IMR-90 (cell line): Measurements from ENCODE around the gene RNF144B. TPM values are rescaled to one million over a fixed set of nuclear protein-coding genes. Genes with fewer than 3 reads are reported as not detected.

Experiments
- ATAC-seq: fragments of 200-7000 bp; cut with Tn5 transposase; 2 replicates; pipeline ENCODE4 v1.9.1; 2020; ENCODE audit warnings: low read depth, mild to moderate bottlenecking, moderate library complexity
- BruUV-seq: library from RNA; stranded (reverse); fragments of 400-500 nt; replicated peaks from 2 replicates; lab custom pipeline; 2021; lab: Mats Ljungman, UMichigan
- CTCF ChIA-PET: fragments of 300-600 bp; formaldehyde crosslinking; extraction: SDS; loops from one replicate; lab custom pipeline; 2021; ENCODE audit warnings: antibody characterized with exemption; lab: Yijun Ruan, JAX
- POLR2A ChIA-PET: fragments of 300-600 bp; sonication (Branson Sonifier 250); formaldehyde crosslinking; loops from one replicate; lab custom pipeline; 2022; ENCODE audit warnings: antibody characterized with exemption; ENCODE audit not compliant: unreplicated experiment; lab: Charles Lee
- DNase-seq: peaks from one replicate; pipeline ENCODE4 v3.0.0; 2013
- H2AFZ ChIP-seq: replicated peaks from 2 replicates; pipeline ENCODE3; 2013; ENCODE audit warnings: low read length, mild to moderate bottlenecking; ENCODE audit not compliant: poor library complexity
- H2AK5ac ChIP-seq: 2 replicates; pipeline ENCODE4 v1.6.1; 2013; ENCODE audit warnings: low read depth, low read length, inconsistent platforms
- H2AK9ac ChIP-seq: replicated peaks from 2 replicates; pipeline ENCODE3; 2013; ENCODE audit warnings: mild to moderate bottlenecking, low read depth, low read length, moderate library complexity; ENCODE audit not compliant: poor library complexity
- H2BK120ac ChIP-seq: 2 replicates; pipeline ENCODE4 v1.6.1; 2013; ENCODE audit warnings: low read depth, low read length, inconsistent platforms
- H2BK15ac ChIP-seq: 3 replicates; pipeline ENCODE4 v1.6.1; 2013; ENCODE audit warnings: low read depth, low read length, inconsistent platforms
- H2BK20ac ChIP-seq: 2 replicates; pipeline ENCODE4 v1.6.1; 2013; ENCODE audit warnings: low read depth, mild to moderate bottlenecking, inconsistent platforms, low read length, moderate library complexity
- H2BK5ac ChIP-seq: 2 replicates; pipeline ENCODE4 v1.6.1; 2013; ENCODE audit warnings: mild to moderate bottlenecking, low read depth, low read length, inconsistent platforms; ENCODE audit not compliant: poor library complexity, severe bottlenecking
- H3K14ac ChIP-seq: replicated peaks from 2 replicates; pipeline ENCODE4 v1.6.1; 2013; ENCODE audit warnings: low read depth, low read length, inconsistent platforms
- H3K18ac ChIP-seq: 2 replicates; pipeline ENCODE4 v1.6.1; 2013; ENCODE audit warnings: low read depth, low read length, control low read depth
- H3K23ac ChIP-seq: 2 replicates; pipeline ENCODE4 v1.6.1; 2013; ENCODE audit warnings: low read depth, low read length, inconsistent platforms
- H3K27ac ChIP-seq: 2 replicates; pipeline ENCODE4 v1.5.1; 2013; ENCODE audit warnings: mild to moderate bottlenecking, control low read depth, low read length; ENCODE audit not compliant: insufficient read depth
- H3K27me3 ChIP-seq: 2 replicates; pipeline ENCODE4 v1.6.1; 2013; ENCODE audit warnings: low read length; ENCODE audit not compliant: control insufficient read depth, insufficient read depth
- H3K36me3 ChIP-seq: 2 replicates; pipeline ENCODE4 v1.6.1; 2013; ENCODE audit warnings: low read length, mixed read lengths; ENCODE audit not compliant: control insufficient read depth, insufficient read depth
- H3K4ac ChIP-seq: 2 replicates; pipeline ENCODE4 v1.6.1; 2013; ENCODE audit warnings: low read depth, low read length, inconsistent platforms
- H3K4me1 ChIP-seq: 2 replicates; pipeline ENCODE4 v1.6.1; 2013; ENCODE audit warnings: low read length, mixed read lengths; ENCODE audit not compliant: control insufficient read depth, insufficient read depth
- H3K4me2 ChIP-seq: 2 replicates; pipeline ENCODE4 v1.6.1; 2013; ENCODE audit warnings: low read depth, mild to moderate bottlenecking, control low read depth, low read length, moderate library complexity
- H3K4me3 ChIP-seq: 2 replicates; pipeline ENCODE4 v1.5.1; 2013; ENCODE audit warnings: low read depth, mild to moderate bottlenecking, control low read depth, low read length, moderate library complexity; ENCODE audit not compliant: insufficient read depth
- H3K56ac ChIP-seq: 2 replicates; pipeline ENCODE4 v1.6.1; 2013; ENCODE audit warnings: low read length, inconsistent platforms; ENCODE audit not compliant: insufficient read depth; ENCODE audit errors: extremely low read depth
- H3K79me1 ChIP-seq, 2 experiments: 2 replicates each; pipeline ENCODE4 v1.6.1; 2013; ENCODE audit warnings: low read length in 2 of 2, inconsistent platforms in 1 of 2, low read depth in 1 of 2
- H3K9ac ChIP-seq: 2 replicates; pipeline ENCODE4 v1.6.1; 2013; ENCODE audit warnings: low read depth, low read length, control low read depth
- H3K9me1 ChIP-seq: 2 replicates; pipeline ENCODE4 v1.6.1; 2013; ENCODE audit warnings: low read length, inconsistent platforms; ENCODE audit not compliant: insufficient read depth
- H3K9me3 ChIP-seq: 2 replicates; pipeline ENCODE4 v1.6.1; 2013; ENCODE audit warnings: low read length; ENCODE audit not compliant: control insufficient read depth, insufficient read depth
- H4K20me1 ChIP-seq: 2 replicates; pipeline ENCODE4 v1.6.1; 2013; ENCODE audit warnings: low read length, inconsistent platforms; ENCODE audit not compliant: insufficient read depth
- H4K5ac ChIP-seq: 2 replicates; pipeline ENCODE4 v1.6.1; 2013; ENCODE audit warnings: mild to moderate bottlenecking, low read depth, low read length, control low read depth
- H4K8ac ChIP-seq, 2 experiments: 2 replicates each; pipeline ENCODE4 v1.6.1; 2013; ENCODE audit warnings: low read depth in 2 of 2, low read length in 2 of 2, control low read depth in 1 of 2, inconsistent platforms in 1 of 2
- H4K91ac ChIP-seq: 2 replicates; pipeline ENCODE4 v1.6.1; 2013; ENCODE audit warnings: low read depth, low read length, inconsistent platforms; ENCODE audit not compliant: insufficient read depth
- FOS ChIP-seq: fragments of 150-350 bp; IDR thresholded peaks from 2 replicates; pipeline ENCODE4 v1.6.1; 2016; ENCODE audit warnings: low read depth, low read length
- MAFK ChIP-seq: IDR thresholded peaks from 2 replicates; pipeline ENCODE4 v1.6.1; 2012; ENCODE audit warnings: low read depth, low read length, improper control_type of control experiment
- MAZ ChIP-seq: IDR thresholded peaks from 2 replicates; pipeline ENCODE4 v1.6.1; 2012; ENCODE audit warnings: low read depth, mild to moderate bottlenecking, low read length, improper control_type of control experiment, moderate library complexity, borderline replicate concordance
- POLR2A ChIP-seq: IDR thresholded peaks from 2 replicates; pipeline ENCODE4 v1.6.1; 2012; ENCODE audit warnings: mild to moderate bottlenecking, low read depth, low read length
- RFX5 ChIP-seq: IDR thresholded peaks from 2 replicates; pipeline ENCODE4 v1.8.0; 2012; ENCODE audit warnings: low read depth, mild to moderate bottlenecking, low read length, moderate library complexity
- SMC3 ChIP-seq: fragments of 150-350 bp; IDR thresholded peaks from 2 replicates; pipeline ENCODE4 v1.6.1; 2016; ENCODE audit warnings: low read depth, mild to moderate bottlenecking, antibody characterized with exemption, low read length, moderate library complexity
- WGBS, 2 experiments: methylation state at CpG; one replicate each; pipeline versions ENCODE4 v1.1.5 to v1.1.7; 2013; ENCODE audit warnings: missing lambda C conversion rate in 2 of 2; ENCODE audit not compliant: insufficient read length in 1 of 2; ENCODE audit errors: extremely low coverage in 2 of 2; 5-methylcytosine and 5-hydroxymethylcytosine counted together
- dilution Hi-C: fragments of 300-500 bp; cut with HindIII; formaldehyde crosslinking; loops from one replicate; pipeline ENCODE4 v1.14.3; 2018; ENCODE audit warnings: low sequenced_read_pairs; ENCODE audit not compliant: unreplicated experiment
- in situ Hi-C: fragments of 300-500 bp; cut with MboI; formaldehyde crosslinking; loops from 3 replicates; pipeline ENCODE4 v1.14.3; 2019; ENCODE audit warnings: low sequenced_read_pairs, inconsistent platforms, mixed read lengths
- intact Hi-C: fragments of 100-400 bp; cut with micrococcal nuclease; formaldehyde crosslinking; loops from 2 replicates; pipeline ENCODE4 v1.10.0; 2022
- polyA plus RNA-seq, 3 experiments: library from polyadenylated mRNA; depleted of rRNA; stranded (reverse); fragments of >200 nt; gene quantifications; 2 replicates each; pipeline ENCODE4 v1.2.3, GENCODE V29; 2012; ENCODE audit warnings: low replicate concordance in 1 of 3
- total RNA-seq: library from RNA; depleted of rRNA; stranded (reverse); fragments of >200 nt; gene quantifications from 2 replicates; pipeline ENCODE4 v1.2.3, GENCODE V29; 2012

RNF144B gene
- total and polyA plus RNA-seq, 2 of the 4 experiments (the other 2 are of a cell fraction) = 0.44 to 2.7 TPM

- Histone ChIP-seq H4K5ac (no peak overlapping the region), H2BK20ac (no peak overlapping the region), H3K4me2 (peak overlapping the region; percentile 68; the same call in 1 of the 2 replicates), H3K79me1 (no peaks in the 10 kb centered on the region), H2BK15ac (no peak overlapping the region), H2BK5ac (peak overlapping the region; percentile 64), H3K23ac (no peak overlapping the region), H3K27ac (no peak overlapping the region), H2AK5ac (no peak overlapping the region), H4K20me1 (no peaks in the 10 kb centered on the region), H3K56ac (no peak overlapping the region), H2AFZ (no peak overlapping the region), H3K9ac (no peak overlapping the region), H3K27me3 (no peaks in the 10 kb centered on the region; the same call in 1 of the 2 replicates), H3K18ac (0 out of 2 replicates have a peak overlapping the region, but pooled peaks have one; percentile 28), H3K9me3 (no peaks in the 10 kb centered on the region), H3K9me1 (no peaks in the 10 kb centered on the region), H3K4me3 (no peak overlapping the region), H4K91ac (no peak overlapping the region), H4K8ac (no peak overlapping the region), H2AK9ac (no peak overlapping the region), H3K14ac (no peak overlapping the region), H2BK120ac (no peak overlapping the region), H3K4ac (no peak overlapping the region), H3K36me3 (no peaks in the 10 kb centered on the region), H3K4me1 (peaks cover 7% of the 10 kb centered on the region)
- ChIA-PET CTCF (interaction anchor here (1.2 kb wide), 1 partner anchor 114 kb away, joined by 6 read pairs; no protein-coding TSS in a partner anchor), POLR2A (no interaction called here)
- in situ Hi-C loops (no loop called here), dilution Hi-C loops (no loop called here), intact Hi-C loops (no loop called here)
- no CpG with 5 or more reads among the region's 1 CpG for WGBS, 2 experiments
- TF ChIP-seq POLR2A (no peak), FOS (peak; percentile 13; the same call in 1 of the 2 replicates), MAZ (no peak), MAFK (0 out of 2 replicates have a peak, but pooled peaks have one; percentile 1), SMC3 (no peak), RFX5 (no peak)
- ATAC-seq = peak; percentile 65
- BruUV-seq = no TSS peak
- peak; percentile 77 for DNase-seq
Measured at GRCh38 chr6:18388942-18389341, 1.8 kb downstream of the RNF144B start.
